HEK293 (cell line): Measurements from ENCODE around the gene EHMT1.

Source experiments
- CTCF ChIA-PET: fragments of 350-600 bp; formaldehyde crosslinking; extraction: SDS; loops from one replicate; lab custom pipeline; 2021; ENCODE audit warnings: antibody characterized with exemption; lab: Yijun Ruan, JAX
- POLR2A ChIA-PET: fragments of 300-600 bp; formaldehyde crosslinking; extraction: SDS; loops from one replicate; lab custom pipeline; 2020; ENCODE audit warnings: antibody characterized with exemption, inconsistent platforms; lab: Yijun Ruan, JAX
- H3K27ac ChIP-seq: fragments of 200-500 bp; sonication (Bioruptor generic); 2 replicates; pipeline ENCODE4 v1.5.1; 2014; ENCODE audit warnings: low read depth, low read length, control low read depth, inconsistent platforms; ENCODE audit errors: extremely low read depth
- H3K36me3 ChIP-seq, 2 experiments: fragments of 200-500 bp in 1 of 2; sonication (Bioruptor generic) in 1 of 2; 1 replicate in 1 of 2; 2 replicates in 1 of 2; pipeline ENCODE4 v1.5.1; 2014 to 2017; ENCODE audit warnings: inconsistent platforms in 2 of 2, low read length in 2 of 2; ENCODE audit not compliant: control insufficient read depth in 2 of 2, insufficient read depth in 1 of 2
- H3K4me1 ChIP-seq: fragments of 200-500 bp; sonication (Bioruptor generic); 2 replicates; pipeline ENCODE4 v1.5.1; 2014; ENCODE audit warnings: mild to moderate bottlenecking, low read length, inconsistent platforms; ENCODE audit not compliant: control insufficient read depth, insufficient read depth
- H3K4me3 ChIP-seq: 2 replicates; pipeline ENCODE4 v1.5.1; 2011; ENCODE audit warnings: low read depth, mild to moderate bottlenecking, control low read depth, low read length, moderate library complexity
- H3K9me3 ChIP-seq: fragments of 200-500 bp; sonication (Bioruptor generic); 2 replicates; pipeline ENCODE4 v1.5.1; 2014; ENCODE audit warnings: low read depth, low read length, inconsistent platforms; ENCODE audit not compliant: control insufficient read depth, insufficient read depth
- BCL11A ChIP-seq: fragments of 450-650 bp; formaldehyde crosslinking; IDR thresholded peaks from 2 replicates; pipeline ENCODE4 v1.5.1; 2016; ENCODE audit warnings: low read depth, missing biosample characterization, missing genetic modification characterization
- FEZF1 ChIP-seq: fragments of 450-650 bp; formaldehyde crosslinking; IDR thresholded peaks from 2 replicates; pipeline ENCODE4 v1.5.1; 2016; ENCODE audit warnings: missing biosample characterization, missing genetic modification characterization
- GLI2 ChIP-seq: fragments of 450-650 bp; formaldehyde crosslinking; IDR thresholded peaks from 2 replicates; pipeline ENCODE4; 2017; ENCODE audit warnings: missing biosample characterization, missing genetic modification characterization, low read depth, borderline replicate concordance
- HOXC10 ChIP-seq: sonication (generic); formaldehyde crosslinking; IDR thresholded peaks from 2 replicates; pipeline ENCODE4 v1.8.1; 2023; ENCODE audit warnings: mild to moderate bottlenecking, missing genetic modification reagents
- KLF16 ChIP-seq: fragments of 450-650 bp; formaldehyde crosslinking; IDR thresholded peaks from 2 replicates; pipeline ENCODE4 v1.5.1; 2017; ENCODE audit warnings: missing biosample characterization, missing genetic modification characterization
- KLF9 ChIP-seq: fragments of 450-650 bp; formaldehyde crosslinking; IDR thresholded peaks from 2 replicates; pipeline ENCODE4 v1.5.1; 2016; ENCODE audit warnings: missing biosample characterization, missing genetic modification characterization, low read depth
- OVOL3 ChIP-seq: fragments of 450-650 bp; formaldehyde crosslinking; IDR thresholded peaks from 2 replicates; pipeline ENCODE4 v1.5.1; 2016; ENCODE audit warnings: missing biosample characterization, missing genetic modification characterization
- PRDM1 ChIP-seq: fragments of 450-650 bp; formaldehyde crosslinking; IDR thresholded peaks from 2 replicates; pipeline ENCODE4; 2016; ENCODE audit warnings: missing biosample characterization, missing genetic modification characterization
- SCRT2 ChIP-seq: fragments of 450-650 bp; formaldehyde crosslinking; IDR thresholded peaks from 2 replicates; pipeline ENCODE4 v1.5.1; 2016; ENCODE audit warnings: missing biosample characterization, missing genetic modification characterization
- SP7 ChIP-seq: fragments of 450-650 bp; formaldehyde crosslinking; IDR thresholded peaks from 2 replicates; pipeline ENCODE4 v1.5.1; 2016; ENCODE audit warnings: missing biosample characterization, missing genetic modification characterization
- ZFP69B ChIP-seq: fragments of 450-650 bp; formaldehyde crosslinking; IDR thresholded peaks from 2 replicates; pipeline ENCODE4 v1.5.1; 2016; ENCODE audit warnings: missing biosample characterization, missing genetic modification characterization
- ZIC2 ChIP-seq: fragments of 450-650 bp; formaldehyde crosslinking; IDR thresholded peaks from 2 replicates; pipeline ENCODE4 v1.5.1; 2016; ENCODE audit warnings: missing biosample characterization, missing genetic modification characterization
- ZNF112 ChIP-seq: fragments of 450-650 bp; formaldehyde crosslinking; IDR thresholded peaks from 2 replicates; pipeline ENCODE4 v1.5.0; 2017; ENCODE audit warnings: missing biosample characterization, missing genetic modification characterization
- ZNF24 ChIP-seq: fragments of 450-650 bp; formaldehyde crosslinking; IDR thresholded peaks from 2 replicates; pipeline ENCODE4 v1.5.1; 2016; ENCODE audit warnings: missing biosample characterization, missing genetic modification characterization
- ZNF341 ChIP-seq: fragments of 450-650 bp; formaldehyde crosslinking; IDR thresholded peaks from 2 replicates; pipeline ENCODE4; 2016; ENCODE audit warnings: low read depth, missing biosample characterization, missing genetic modification characterization
- ZNF501 ChIP-seq: fragments of 450-650 bp; formaldehyde crosslinking; IDR thresholded peaks from 2 replicates; pipeline ENCODE4 v1.5.1; 2016; ENCODE audit warnings: missing biosample characterization, missing genetic modification characterization
- ZNF514 ChIP-seq: fragments of 450-650 bp; formaldehyde crosslinking; IDR thresholded peaks from 2 replicates; pipeline ENCODE4 v1.5.1; 2016; ENCODE audit warnings: missing biosample characterization, missing genetic modification characterization
- ZNF768 ChIP-seq: fragments of 450-650 bp; formaldehyde crosslinking; IDR thresholded peaks from 2 replicates; pipeline ENCODE4 v1.5.1; 2018; ENCODE audit warnings: missing biosample characterization, mild to moderate bottlenecking, missing genetic modification characterization
- TF ChIP-seq, protein P1 (sequence below): fragments of 450-650 bp; formaldehyde crosslinking; IDR thresholded peaks from 2 replicates; pipeline ENCODE4 v1.5.1; 2016; ENCODE audit warnings: missing biosample characterization, missing genetic modification characterization
- TF ChIP-seq, protein P2 (sequence below): IDR thresholded peaks from 2 replicates; pipeline ENCODE4 v1.6.1; 2011; ENCODE audit warnings: mild to moderate bottlenecking, low read depth, low read length, borderline replicate concordance
- TF ChIP-seq, protein P3 (sequence below): fragments of 450-650 bp; formaldehyde crosslinking; IDR thresholded peaks from 2 replicates; pipeline ENCODE4 v1.5.1; 2016; ENCODE audit warnings: missing biosample characterization, missing genetic modification characterization
- TF ChIP-seq, protein P4 (sequence below): fragments of 450-650 bp; IDR thresholded peaks from 2 replicates; pipeline ENCODE4 v1.5.1; 2018; ENCODE audit warnings: missing biosample characterization, missing genetic modification characterization
- TF ChIP-seq, protein P5 (sequence below): fragments of 450-650 bp; formaldehyde crosslinking; IDR thresholded peaks from 2 replicates; pipeline ENCODE4 v1.5.1; 2016; ENCODE audit warnings: missing biosample characterization, missing genetic modification characterization

The EHMT1 gene

DNA sequence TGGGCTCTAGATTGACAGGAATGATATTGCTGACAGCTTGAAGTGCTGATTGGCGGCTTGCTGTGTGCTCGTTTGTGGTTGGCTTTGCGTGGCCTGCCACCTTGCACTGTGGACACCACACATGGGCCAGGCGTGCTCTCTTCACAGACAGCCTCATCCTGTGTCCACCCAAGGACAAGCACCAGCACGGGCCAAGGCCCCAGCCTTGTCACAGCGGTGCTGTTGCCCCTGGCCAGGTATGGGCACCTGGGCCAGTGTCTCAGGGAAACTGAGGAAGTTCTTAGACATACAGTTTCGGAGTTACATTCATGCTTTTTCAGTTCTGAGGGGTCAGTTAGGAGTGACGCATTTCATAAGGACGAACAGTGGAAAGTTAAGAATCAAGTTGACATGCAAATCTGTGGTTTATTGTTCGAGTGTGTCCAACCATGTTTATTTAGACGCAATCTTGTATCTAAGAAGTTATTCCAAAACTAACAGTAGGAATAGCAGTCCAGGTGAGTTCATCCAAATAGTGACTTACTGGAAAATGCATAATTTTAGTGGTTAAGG lies 125.9 kb downstream of the EHMT1 start (continued):
- TF ChIP-seq SCRT2 (tag by site-specific recombination) (no peak), PRDM1 (tag by site-specific recombination) (no peak), OVOL3 (no peak), BCL11A (tag by site-specific recombination) (no peak)
- TF ChIP-seq, protein P1, sequence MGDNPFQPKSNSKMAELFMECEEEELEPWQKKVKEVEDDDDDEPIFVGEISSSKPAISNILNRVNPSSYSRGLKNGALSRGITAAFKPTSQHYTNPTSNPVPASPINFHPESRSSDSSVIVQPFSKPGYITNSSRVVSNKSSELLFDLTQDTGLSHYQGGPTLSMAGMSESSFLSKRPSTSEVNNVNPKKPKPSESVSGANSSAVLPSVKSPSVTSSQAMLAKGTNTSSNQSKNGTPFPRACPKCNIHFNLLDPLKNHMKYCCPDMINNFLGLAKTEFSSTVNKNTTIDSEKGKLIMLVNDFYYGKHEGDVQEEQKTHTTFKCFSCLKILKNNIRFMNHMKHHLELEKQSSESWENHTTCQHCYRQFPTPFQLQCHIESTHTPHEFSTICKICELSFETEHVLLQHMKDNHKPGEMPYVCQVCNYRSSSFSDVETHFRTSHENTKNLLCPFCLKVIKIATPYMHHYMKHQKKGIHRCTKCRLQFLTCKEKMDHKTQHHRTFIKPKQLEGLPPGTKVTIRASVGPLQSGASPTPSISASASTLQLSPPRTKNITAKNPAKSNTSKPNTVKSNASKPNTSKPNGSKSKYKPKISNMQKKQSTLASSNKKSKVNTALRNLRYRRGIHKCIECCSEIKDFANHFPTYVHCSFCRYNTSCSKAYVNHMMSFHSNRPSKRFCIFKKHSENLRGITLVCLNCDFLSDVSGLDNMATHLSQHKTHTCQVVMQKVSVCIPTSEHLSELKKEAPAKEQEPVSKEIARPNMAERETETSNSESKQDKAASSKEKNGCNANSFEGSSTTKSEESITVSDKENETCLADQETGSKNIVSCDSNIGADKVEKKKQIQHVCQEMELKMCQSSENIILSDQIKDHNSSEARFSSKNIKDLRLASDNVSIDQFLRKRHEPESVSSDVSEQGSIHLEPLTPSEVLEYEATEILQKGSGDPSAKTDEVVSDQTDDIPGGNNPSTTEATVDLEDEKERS (tag by site-specific recombination): no peak
- TF ChIP-seq, all 188 proteins: peak for 0

DNA sequence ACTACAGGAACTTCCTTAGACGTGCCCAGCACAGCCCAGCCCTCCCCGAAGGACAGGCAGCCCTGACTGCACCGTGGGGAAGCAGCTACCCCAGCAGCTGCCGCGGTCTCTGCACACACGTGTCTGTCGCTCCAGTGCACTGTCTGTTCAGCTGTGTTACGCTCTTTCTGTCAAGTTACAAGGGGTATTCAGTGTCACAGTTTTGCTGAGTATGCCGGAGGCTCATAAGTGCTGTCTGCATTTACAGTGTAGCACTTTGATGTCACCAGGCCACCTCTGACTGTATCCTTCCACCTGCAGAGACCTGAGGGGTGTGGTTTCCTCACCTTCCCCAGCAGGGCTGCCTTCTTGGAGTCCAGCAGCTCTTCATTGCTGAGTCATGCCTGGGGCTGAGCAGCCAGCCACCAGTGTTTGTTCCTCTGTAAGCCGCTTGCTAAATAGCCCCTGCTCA lies 126.8 kb downstream of the EHMT1 start:
- Histone ChIP-seq H3K4me1 (no peaks in the 10 kb centered on the region), H3K36me3 (peaks cover 0 to 51% of the 10 kb centered on the region in 2 experiments; a peak in 2 of 3 replicates), H3K4me3 (no peak overlapping the region), H3K9me3 (no peaks in the 10 kb centered on the region), H3K27ac (no peak overlapping the region)
- POLR2A ChIA-PET: no interaction called here
- CTCF ChIA-PET: interaction anchor here (0.7 to 1.0 kb wide), 3 partner anchors 72 to 164 kb away, joined by 3 to 4 read pairs (median 4); no protein-coding TSS in a partner anchor
- TF ChIP-seq ZIC2 (tag by site-specific recombination) (peak; percentile 79), ZNF24 (tag by site-specific recombination) (no peak), FEZF1 (tag by site-specific recombination) (0 out of 2 replicates have a peak, but pooled peaks have one; percentile 12)

DNA sequence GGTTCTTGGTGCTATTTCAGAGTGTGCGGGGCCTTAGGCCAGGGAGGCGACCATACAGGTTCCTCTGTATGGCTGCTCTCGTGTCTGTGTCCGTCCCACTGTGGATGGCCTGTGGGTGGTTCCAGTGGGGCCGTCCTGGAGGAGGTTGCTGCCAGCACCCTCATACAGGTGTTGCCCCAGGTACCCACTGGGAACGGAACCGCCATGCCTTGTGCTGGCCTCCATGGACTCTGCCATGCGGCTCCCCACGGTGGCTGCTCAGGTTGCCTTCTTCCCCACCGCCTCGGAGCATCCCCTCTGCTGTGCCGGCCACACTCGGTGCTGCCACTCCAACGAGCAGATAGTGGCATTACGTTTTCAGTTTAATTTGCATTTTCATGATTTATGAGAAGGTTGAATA lies 129.5 kb downstream of the EHMT1 start:
- Histone ChIP-seq H3K4me3 (no peak overlapping the region), H3K27ac (no peak overlapping the region), H3K9me3 (no peaks in the 10 kb centered on the region), H3K36me3 (peaks cover 0 to 56% of the 10 kb centered on the region in 2 experiments; a peak in 2 of 3 replicates), H3K4me1 (no peaks in the 10 kb centered on the region)
- ChIA-PET CTCF (interaction anchor here (0.7 kb wide), 1 partner anchor 18 kb away, joined by 3 read pairs; no protein-coding TSS in a partner anchor), POLR2A (no interaction called here)
- TF ChIP-seq, protein P2, sequence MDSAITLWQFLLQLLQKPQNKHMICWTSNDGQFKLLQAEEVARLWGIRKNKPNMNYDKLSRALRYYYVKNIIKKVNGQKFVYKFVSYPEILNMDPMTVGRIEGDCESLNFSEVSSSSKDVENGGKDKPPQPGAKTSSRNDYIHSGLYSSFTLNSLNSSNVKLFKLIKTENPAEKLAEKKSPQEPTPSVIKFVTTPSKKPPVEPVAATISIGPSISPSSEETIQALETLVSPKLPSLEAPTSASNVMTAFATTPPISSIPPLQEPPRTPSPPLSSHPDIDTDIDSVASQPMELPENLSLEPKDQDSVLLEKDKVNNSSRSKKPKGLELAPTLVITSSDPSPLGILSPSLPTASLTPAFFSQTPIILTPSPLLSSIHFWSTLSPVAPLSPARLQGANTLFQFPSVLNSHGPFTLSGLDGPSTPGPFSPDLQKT: no peak
- TF ChIP-seq ZNF341: no peak
- no peak for TF ChIP-seq SP7 (tag by site-specific recombination)
- no peak for TF ChIP-seq GLI2 (tag by site-specific recombination)
- TF ChIP-seq KLF16 (tag by site-specific recombination): no peak
- TF ChIP-seq, protein P3, sequence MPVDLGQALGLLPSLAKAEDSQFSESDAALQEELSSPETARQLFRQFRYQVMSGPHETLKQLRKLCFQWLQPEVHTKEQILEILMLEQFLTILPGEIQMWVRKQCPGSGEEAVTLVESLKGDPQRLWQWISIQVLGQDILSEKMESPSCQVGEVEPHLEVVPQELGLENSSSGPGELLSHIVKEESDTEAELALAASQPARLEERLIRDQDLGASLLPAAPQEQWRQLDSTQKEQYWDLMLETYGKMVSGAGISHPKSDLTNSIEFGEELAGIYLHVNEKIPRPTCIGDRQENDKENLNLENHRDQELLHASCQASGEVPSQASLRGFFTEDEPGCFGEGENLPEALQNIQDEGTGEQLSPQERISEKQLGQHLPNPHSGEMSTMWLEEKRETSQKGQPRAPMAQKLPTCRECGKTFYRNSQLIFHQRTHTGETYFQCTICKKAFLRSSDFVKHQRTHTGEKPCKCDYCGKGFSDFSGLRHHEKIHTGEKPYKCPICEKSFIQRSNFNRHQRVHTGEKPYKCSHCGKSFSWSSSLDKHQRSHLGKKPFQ (tag by site-specific recombination): no peak
- no peak for TF ChIP-seq ZNF514 (tag by site-specific recombination)
- TF ChIP-seq ZNF768 (tag by site-specific recombination): no peak
- TF ChIP-seq, protein P4, sequence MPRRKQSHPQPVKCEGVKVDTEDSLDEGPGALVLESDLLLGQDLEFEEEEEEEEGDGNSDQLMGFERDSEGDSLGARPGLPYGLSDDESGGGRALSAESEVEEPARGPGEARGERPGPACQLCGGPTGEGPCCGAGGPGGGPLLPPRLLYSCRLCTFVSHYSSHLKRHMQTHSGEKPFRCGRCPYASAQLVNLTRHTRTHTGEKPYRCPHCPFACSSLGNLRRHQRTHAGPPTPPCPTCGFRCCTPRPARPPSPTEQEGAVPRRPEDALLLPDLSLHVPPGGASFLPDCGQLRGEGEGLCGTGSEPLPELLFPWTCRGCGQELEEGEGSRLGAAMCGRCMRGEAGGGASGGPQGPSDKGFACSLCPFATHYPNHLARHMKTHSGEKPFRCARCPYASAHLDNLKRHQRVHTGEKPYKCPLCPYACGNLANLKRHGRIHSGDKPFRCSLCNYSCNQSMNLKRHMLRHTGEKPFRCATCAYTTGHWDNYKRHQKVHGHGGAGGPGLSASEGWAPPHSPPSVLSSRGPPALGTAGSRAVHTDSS: no peak
- TF ChIP-seq HOXC10 (CRISPR knock-in tag): no peak
- no peak for TF ChIP-seq KLF9
- no peak for TF ChIP-seq ZNF501 (tag by site-specific recombination)
- TF ChIP-seq, protein P5, sequence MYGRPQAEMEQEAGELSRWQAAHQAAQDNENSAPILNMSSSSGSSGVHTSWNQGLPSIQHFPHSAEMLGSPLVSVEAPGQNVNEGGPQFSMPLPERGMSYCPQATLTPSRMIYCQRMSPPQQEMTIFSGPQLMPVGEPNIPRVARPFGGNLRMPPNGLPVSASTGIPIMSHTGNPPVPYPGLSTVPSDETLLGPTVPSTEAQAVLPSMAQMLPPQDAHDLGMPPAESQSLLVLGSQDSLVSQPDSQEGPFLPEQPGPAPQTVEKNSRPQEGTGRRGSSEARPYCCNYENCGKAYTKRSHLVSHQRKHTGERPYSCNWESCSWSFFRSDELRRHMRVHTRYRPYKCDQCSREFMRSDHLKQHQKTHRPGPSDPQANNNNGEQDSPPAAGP (tag by site-specific recombination): no peak
- TF ChIP-seq ZNF112 (tag by site-specific recombination): no peak
- TF ChIP-seq ZFP69B (tag by site-specific recombination): no peak
